Esophagus muscularis mucosa (tissue), 3 donors: ENCODE measurements around the gene TPRX2.

Source experiments
- POLR2AphosphoS5 ChIP-seq, 2 donors: sonication (generic); formaldehyde crosslinking; IDR thresholded peaks; one replicate each; pipeline ENCODE4 v1.6.1; 2017; ENCODE audit warnings: antibody characterized with exemption in 2 of 2
- TF ChIP-seq, protein P1 (sequence below), 3 experiments: fragments of 200-600 bp in 2 of 3; fragments of 450-650 bp in 1 of 3; sonication (generic) in 2 of 3; IDR thresholded peaks; one replicate each; pipeline ENCODE4 v1.5.1; 2017 to 2019; ENCODE audit warnings: antibody characterized with exemption in 3 of 3, mild to moderate bottlenecking in 2 of 3, moderate library complexity in 1 of 3

DNA sequence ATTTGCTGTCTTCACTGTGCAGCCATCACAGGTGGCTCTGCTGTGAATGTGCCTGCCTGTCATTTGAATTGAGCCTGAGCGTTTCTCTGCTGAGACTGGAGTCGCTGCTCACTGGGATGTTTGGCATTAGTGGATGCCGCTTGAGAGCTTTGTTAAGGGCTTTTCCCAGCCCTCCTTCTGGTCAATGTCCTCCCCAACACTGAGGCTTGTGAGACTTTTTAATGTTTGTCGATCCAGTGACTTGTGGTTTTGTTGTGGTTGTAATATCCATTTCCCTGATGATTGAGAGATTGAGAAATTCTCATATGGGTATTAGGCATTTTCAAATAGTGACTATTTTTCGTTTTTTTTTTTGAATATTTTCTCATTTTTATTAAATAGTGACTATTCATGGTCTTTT, 2.6 kb downstream of the TPRX2 start:
- no peak for TF ChIP-seq POLR2AphosphoS5 (IDR thresholded peaks at IDR 0.05)
- TF ChIP-seq, protein P1, sequence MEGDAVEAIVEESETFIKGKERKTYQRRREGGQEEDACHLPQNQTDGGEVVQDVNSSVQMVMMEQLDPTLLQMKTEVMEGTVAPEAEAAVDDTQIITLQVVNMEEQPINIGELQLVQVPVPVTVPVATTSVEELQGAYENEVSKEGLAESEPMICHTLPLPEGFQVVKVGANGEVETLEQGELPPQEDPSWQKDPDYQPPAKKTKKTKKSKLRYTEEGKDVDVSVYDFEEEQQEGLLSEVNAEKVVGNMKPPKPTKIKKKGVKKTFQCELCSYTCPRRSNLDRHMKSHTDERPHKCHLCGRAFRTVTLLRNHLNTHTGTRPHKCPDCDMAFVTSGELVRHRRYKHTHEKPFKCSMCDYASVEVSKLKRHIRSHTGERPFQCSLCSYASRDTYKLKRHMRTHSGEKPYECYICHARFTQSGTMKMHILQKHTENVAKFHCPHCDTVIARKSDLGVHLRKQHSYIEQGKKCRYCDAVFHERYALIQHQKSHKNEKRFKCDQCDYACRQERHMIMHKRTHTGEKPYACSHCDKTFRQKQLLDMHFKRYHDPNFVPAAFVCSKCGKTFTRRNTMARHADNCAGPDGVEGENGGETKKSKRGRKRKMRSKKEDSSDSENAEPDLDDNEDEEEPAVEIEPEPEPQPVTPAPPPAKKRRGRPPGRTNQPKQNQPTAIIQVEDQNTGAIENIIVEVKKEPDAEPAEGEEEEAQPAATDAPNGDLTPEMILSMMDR (IDR thresholded peaks at IDR 0.05) = no peak
